IMR-90 (cell line): ENCODE measurements around the gene FPR3. TPM values are rescaled to one million over a fixed set of nuclear protein-coding genes. Genes with fewer than 3 reads are reported as not detected.

ENCODE experiments used
- ATAC-seq: fragments of 200-7000 bp; cut with Tn5 transposase; 2 replicates; pipeline ENCODE4 v1.9.1; 2020; ENCODE audit warnings: low read depth, mild to moderate bottlenecking, moderate library complexity
- BruUV-seq: library from RNA; stranded (reverse); fragments of 400-500 nt; replicated peaks from 2 replicates; lab custom pipeline; 2021; lab: Mats Ljungman, UMichigan
- CTCF ChIA-PET: fragments of 300-600 bp; formaldehyde crosslinking; extraction: SDS; loops from one replicate; lab custom pipeline; 2021; ENCODE audit warnings: antibody characterized with exemption; lab: Yijun Ruan, JAX
- POLR2A ChIA-PET: fragments of 300-600 bp; sonication (Branson Sonifier 250); formaldehyde crosslinking; loops from one replicate; lab custom pipeline; 2022; ENCODE audit warnings: antibody characterized with exemption; ENCODE audit not compliant: unreplicated experiment; lab: Charles Lee
- DNase-seq: peaks from one replicate; pipeline ENCODE4 v3.0.0; 2013
- H2AFZ ChIP-seq: replicated peaks from 2 replicates; pipeline ENCODE3; 2013; ENCODE audit warnings: low read length, mild to moderate bottlenecking; ENCODE audit not compliant: poor library complexity
- H2AK5ac ChIP-seq: 2 replicates; pipeline ENCODE4 v1.6.1; 2013; ENCODE audit warnings: low read depth, low read length, inconsistent platforms
- H2AK9ac ChIP-seq: replicated peaks from 2 replicates; pipeline ENCODE3; 2013; ENCODE audit warnings: mild to moderate bottlenecking, low read depth, low read length, moderate library complexity; ENCODE audit not compliant: poor library complexity
- H2BK120ac ChIP-seq: 2 replicates; pipeline ENCODE4 v1.6.1; 2013; ENCODE audit warnings: low read depth, low read length, inconsistent platforms
- H2BK15ac ChIP-seq: 3 replicates; pipeline ENCODE4 v1.6.1; 2013; ENCODE audit warnings: low read depth, low read length, inconsistent platforms
- H2BK20ac ChIP-seq: 2 replicates; pipeline ENCODE4 v1.6.1; 2013; ENCODE audit warnings: low read depth, mild to moderate bottlenecking, inconsistent platforms, low read length, moderate library complexity
- H2BK5ac ChIP-seq: 2 replicates; pipeline ENCODE4 v1.6.1; 2013; ENCODE audit warnings: mild to moderate bottlenecking, low read depth, low read length, inconsistent platforms; ENCODE audit not compliant: poor library complexity, severe bottlenecking
- H3K14ac ChIP-seq: replicated peaks from 2 replicates; pipeline ENCODE4 v1.6.1; 2013; ENCODE audit warnings: low read depth, low read length, inconsistent platforms
- H3K18ac ChIP-seq: 2 replicates; pipeline ENCODE4 v1.6.1; 2013; ENCODE audit warnings: low read depth, low read length, control low read depth
- H3K23ac ChIP-seq: 2 replicates; pipeline ENCODE4 v1.6.1; 2013; ENCODE audit warnings: low read depth, low read length, inconsistent platforms
- H3K27ac ChIP-seq: 2 replicates; pipeline ENCODE4 v1.5.1; 2013; ENCODE audit warnings: mild to moderate bottlenecking, control low read depth, low read length; ENCODE audit not compliant: insufficient read depth
- H3K27me3 ChIP-seq: 2 replicates; pipeline ENCODE4 v1.6.1; 2013; ENCODE audit warnings: low read length; ENCODE audit not compliant: control insufficient read depth, insufficient read depth
- H3K36me3 ChIP-seq: 2 replicates; pipeline ENCODE4 v1.6.1; 2013; ENCODE audit warnings: low read length, mixed read lengths; ENCODE audit not compliant: control insufficient read depth, insufficient read depth
- H3K4ac ChIP-seq: 2 replicates; pipeline ENCODE4 v1.6.1; 2013; ENCODE audit warnings: low read depth, low read length, inconsistent platforms
- H3K4me1 ChIP-seq: 2 replicates; pipeline ENCODE4 v1.6.1; 2013; ENCODE audit warnings: low read length, mixed read lengths; ENCODE audit not compliant: control insufficient read depth, insufficient read depth
- H3K4me2 ChIP-seq: 2 replicates; pipeline ENCODE4 v1.6.1; 2013; ENCODE audit warnings: low read depth, mild to moderate bottlenecking, control low read depth, low read length, moderate library complexity
- H3K4me3 ChIP-seq: 2 replicates; pipeline ENCODE4 v1.5.1; 2013; ENCODE audit warnings: low read depth, mild to moderate bottlenecking, control low read depth, low read length, moderate library complexity; ENCODE audit not compliant: insufficient read depth
- H3K56ac ChIP-seq: 2 replicates; pipeline ENCODE4 v1.6.1; 2013; ENCODE audit warnings: low read length, inconsistent platforms; ENCODE audit not compliant: insufficient read depth; ENCODE audit errors: extremely low read depth
- H3K79me1 ChIP-seq, 2 experiments: 2 replicates each; pipeline ENCODE4 v1.6.1; 2013; ENCODE audit warnings: low read length in 2 of 2, inconsistent platforms in 1 of 2, low read depth in 1 of 2
- H3K9ac ChIP-seq: 2 replicates; pipeline ENCODE4 v1.6.1; 2013; ENCODE audit warnings: low read depth, low read length, control low read depth
- H3K9me1 ChIP-seq: 2 replicates; pipeline ENCODE4 v1.6.1; 2013; ENCODE audit warnings: low read length, inconsistent platforms; ENCODE audit not compliant: insufficient read depth
- H3K9me3 ChIP-seq: 2 replicates; pipeline ENCODE4 v1.6.1; 2013; ENCODE audit warnings: low read length; ENCODE audit not compliant: control insufficient read depth, insufficient read depth
- H4K20me1 ChIP-seq: 2 replicates; pipeline ENCODE4 v1.6.1; 2013; ENCODE audit warnings: low read length, inconsistent platforms; ENCODE audit not compliant: insufficient read depth
- H4K5ac ChIP-seq: 2 replicates; pipeline ENCODE4 v1.6.1; 2013; ENCODE audit warnings: mild to moderate bottlenecking, low read depth, low read length, control low read depth
- H4K8ac ChIP-seq, 2 experiments: 2 replicates each; pipeline ENCODE4 v1.6.1; 2013; ENCODE audit warnings: low read depth in 2 of 2, low read length in 2 of 2, control low read depth in 1 of 2, inconsistent platforms in 1 of 2
- H4K91ac ChIP-seq: 2 replicates; pipeline ENCODE4 v1.6.1; 2013; ENCODE audit warnings: low read depth, low read length, inconsistent platforms; ENCODE audit not compliant: insufficient read depth
- BHLHE40 ChIP-seq: fragments of 150-350 bp; IDR thresholded peaks from 2 replicates; pipeline ENCODE4 v1.6.1; 2016; ENCODE audit warnings: mild to moderate bottlenecking, low read depth, low read length
- FOS ChIP-seq: fragments of 150-350 bp; IDR thresholded peaks from 2 replicates; pipeline ENCODE4 v1.6.1; 2016; ENCODE audit warnings: low read depth, low read length
- MAFK ChIP-seq: IDR thresholded peaks from 2 replicates; pipeline ENCODE4 v1.6.1; 2012; ENCODE audit warnings: low read depth, low read length, improper control_type of control experiment
- MAZ ChIP-seq: IDR thresholded peaks from 2 replicates; pipeline ENCODE4 v1.6.1; 2012; ENCODE audit warnings: low read depth, mild to moderate bottlenecking, low read length, improper control_type of control experiment, moderate library complexity, borderline replicate concordance
- RCOR1 ChIP-seq: IDR thresholded peaks from 2 replicates; pipeline ENCODE4 v1.6.1; 2012; ENCODE audit warnings: mild to moderate bottlenecking, low read length, improper control_type of control experiment; ENCODE audit not compliant: insufficient replicate concordance
- WGBS, 2 experiments: methylation state at CpG; one replicate each; pipeline versions ENCODE4 v1.1.5 to v1.1.7; 2013; ENCODE audit warnings: missing lambda C conversion rate in 2 of 2; ENCODE audit not compliant: insufficient read length in 1 of 2; ENCODE audit errors: extremely low coverage in 2 of 2; 5-methylcytosine and 5-hydroxymethylcytosine counted together
- dilution Hi-C: fragments of 300-500 bp; cut with HindIII; formaldehyde crosslinking; loops from one replicate; pipeline ENCODE4 v1.14.3; 2018; ENCODE audit warnings: low sequenced_read_pairs; ENCODE audit not compliant: unreplicated experiment
- in situ Hi-C: fragments of 300-500 bp; cut with MboI; formaldehyde crosslinking; loops from 3 replicates; pipeline ENCODE4 v1.14.3; 2019; ENCODE audit warnings: low sequenced_read_pairs, inconsistent platforms, mixed read lengths
- intact Hi-C: fragments of 100-400 bp; cut with micrococcal nuclease; formaldehyde crosslinking; loops from 2 replicates; pipeline ENCODE4 v1.10.0; 2022
- polyA plus RNA-seq, 3 experiments: library from polyadenylated mRNA; depleted of rRNA; stranded (reverse); fragments of >200 nt; gene quantifications; 2 replicates each; pipeline ENCODE4 v1.2.3, GENCODE V29; 2012; ENCODE audit warnings: low replicate concordance in 1 of 3
- total RNA-seq: library from RNA; depleted of rRNA; stranded (reverse); fragments of >200 nt; gene quantifications from 2 replicates; pipeline ENCODE4 v1.2.3, GENCODE V29; 2012

FPR3 gene
- total and polyA plus RNA-seq, 2 of the 4 experiments (the other 2 are of a cell fraction) = not detected

DNA sequence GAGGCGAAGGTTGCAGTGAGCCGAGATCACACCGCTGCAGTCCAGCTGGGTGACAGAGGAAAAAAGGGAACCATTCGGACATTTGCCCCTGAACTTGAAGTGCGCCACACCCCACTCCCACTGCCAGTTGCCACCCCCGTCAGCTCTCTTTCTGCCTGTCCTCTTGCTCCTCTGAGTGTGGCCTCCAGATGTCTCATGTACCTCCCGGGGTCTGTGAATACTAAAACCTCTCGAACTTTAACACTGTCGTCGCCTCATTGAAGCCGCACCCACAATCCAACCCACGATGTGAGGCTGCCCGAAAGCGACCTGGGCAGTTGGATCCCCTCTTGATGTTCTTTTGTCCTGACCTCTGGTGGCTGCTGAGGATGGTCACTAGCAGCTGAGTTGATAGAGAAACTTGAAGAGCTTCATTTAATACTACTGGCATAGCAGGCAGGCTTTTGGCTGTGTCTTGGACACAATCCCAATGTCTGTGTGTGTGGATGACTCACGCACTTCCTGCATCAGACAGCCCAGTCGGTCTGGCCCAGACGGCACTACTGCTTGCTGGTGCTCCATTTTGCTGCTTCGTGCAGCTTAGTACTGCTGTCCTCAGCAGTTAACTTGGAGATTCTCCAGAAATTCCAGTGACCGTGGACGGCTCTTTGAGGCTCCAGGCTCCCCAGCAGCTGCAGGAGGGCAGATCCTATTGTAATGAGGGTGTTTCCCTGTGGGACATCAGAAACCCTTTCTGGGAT, 4.2 kb downstream of the FPR3 start:
- Histone ChIP-seq H3K4me3 (no peak overlapping the region), H3K9me1 (no peaks in the 10 kb centered on the region), H4K8ac (no peak overlapping the region), H3K36me3 (no peaks in the 10 kb centered on the region), H2BK20ac (no peak overlapping the region), H4K20me1 (no peaks in the 10 kb centered on the region), H3K4me1 (peaks cover 5% of the 10 kb centered on the region), H2AK9ac (peak overlapping the region; percentile 70), H2AFZ (peak overlapping the region; percentile 37), H2BK15ac (no peak overlapping the region), H3K9me3 (no peaks in the 10 kb centered on the region), H3K14ac (no peak overlapping the region), H3K4ac (no peak overlapping the region), H3K4me2 (0 out of 2 replicates have a peak overlapping the region, but pooled peaks have one; percentile 13), H3K27me3 (no peaks in the 10 kb centered on the region), H4K5ac (no peak overlapping the region), H2AK5ac (no peak overlapping the region), H2BK5ac (peak overlapping the region; percentile 25), H3K56ac (no peak overlapping the region), H3K18ac (no peak overlapping the region), H3K27ac (no peak overlapping the region), H4K91ac (no peak overlapping the region), H3K79me1 (no peaks in the 10 kb centered on the region), H2BK120ac (no peak overlapping the region), H3K9ac (no peak overlapping the region; the same call in 1 of the 2 replicates), H3K23ac (no peak overlapping the region)
- ChIA-PET POLR2A (no interaction called here), CTCF (interaction anchor here (0.5 to 1.3 kb wide), 3 partner anchors 22 to 334 kb away, joined by 3 to 4 read pairs (median 3); no protein-coding TSS in a partner anchor)
- dilution Hi-C loops = no loop called here
- DNase-seq (peak; percentile 94), ATAC-seq (peak; percentile 99)
- BruUV-seq = no TSS peak
- TF ChIP-seq RCOR1 (no peak), MAFK (peak; percentile 86), BHLHE40 (peak; percentile 36), MAZ (no peak), FOS (peak; percentile 85)
- WGBS, 2 experiments = 0% methylated on average over 3 of the region's 20 CpGs; no CpG with 5 or more reads in 1 of the 2 experiments
- in situ Hi-C loops = no loop called here
- intact Hi-C loops = no loop called here
